ENCODE data around the gene TKT.

TKT gene

GRCh38 chr3:53175613-53176540, 79.9 kb downstream of the TKT start:
- DNase-seq = no peak

Measured in RPMI8226 (cell line).